HG02840 (cell line): ENCODE results near the gene CCDC70.

Source experiments
- ATAC-seq: cut with Tn5 transposase; IDR thresholded peaks from one replicate; pipeline ENCODE4 v1.9.1; 2021; ENCODE audit warnings: mild to moderate bottlenecking, moderate library complexity, moderate number of reproducible peaks; ENCODE audit not compliant: unreplicated experiment, low FRiP score

CCDC70 gene

DNA sequence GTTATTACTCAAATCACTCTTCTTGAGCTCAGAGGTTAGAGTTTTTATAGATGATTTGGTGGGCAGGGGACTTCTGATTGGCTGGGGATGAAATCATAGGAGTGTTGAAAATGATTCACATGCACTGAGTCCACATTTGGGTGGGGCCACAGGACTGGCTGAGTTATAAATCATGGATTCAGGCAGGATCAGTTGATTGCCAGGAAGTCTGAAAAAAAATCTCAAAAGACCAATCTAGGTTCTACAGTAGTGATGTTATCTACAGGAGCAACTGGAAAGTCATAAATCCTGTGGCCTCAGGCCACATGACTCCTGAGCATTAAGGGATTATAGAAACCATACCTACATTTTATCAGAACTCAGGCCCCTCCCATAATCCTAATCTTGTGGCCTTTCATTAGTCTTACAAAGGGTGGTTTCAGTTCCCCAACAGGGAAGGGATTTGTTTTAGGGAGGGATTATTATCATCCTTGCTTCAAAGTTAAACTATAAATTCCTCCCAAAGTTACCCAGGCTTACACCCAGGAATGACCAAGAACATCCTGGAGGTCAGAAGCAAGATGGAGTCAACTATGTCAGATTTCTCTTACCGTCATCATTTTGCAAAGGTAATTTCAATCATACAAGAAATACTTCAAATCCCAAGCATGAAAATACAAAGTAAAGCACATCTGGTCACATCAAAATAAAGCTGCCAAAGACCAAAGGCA lies 5.6 kb upstream of the CCDC70 start:
- no peak for ATAC-seq

DNA sequence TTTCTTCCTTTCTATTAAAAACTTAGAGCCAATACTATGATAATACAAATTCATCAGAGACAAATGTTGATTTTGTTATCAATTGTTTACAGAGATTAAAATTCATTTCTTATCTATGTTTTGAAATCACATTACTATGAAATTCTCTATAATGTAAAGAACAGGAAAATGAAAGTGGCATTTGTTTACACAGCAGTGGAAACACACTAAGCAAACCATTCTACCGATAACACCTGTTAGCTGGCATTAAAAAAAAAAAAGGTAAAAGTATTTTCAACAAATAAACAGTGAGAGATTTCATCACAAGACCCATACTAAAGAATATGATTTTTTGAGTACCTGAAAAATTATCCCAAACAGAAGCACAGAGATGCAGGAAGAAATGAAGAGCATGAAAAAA lies 4.8 kb upstream of the CCDC70 start:
- ATAC-seq, result no peak

DNA sequence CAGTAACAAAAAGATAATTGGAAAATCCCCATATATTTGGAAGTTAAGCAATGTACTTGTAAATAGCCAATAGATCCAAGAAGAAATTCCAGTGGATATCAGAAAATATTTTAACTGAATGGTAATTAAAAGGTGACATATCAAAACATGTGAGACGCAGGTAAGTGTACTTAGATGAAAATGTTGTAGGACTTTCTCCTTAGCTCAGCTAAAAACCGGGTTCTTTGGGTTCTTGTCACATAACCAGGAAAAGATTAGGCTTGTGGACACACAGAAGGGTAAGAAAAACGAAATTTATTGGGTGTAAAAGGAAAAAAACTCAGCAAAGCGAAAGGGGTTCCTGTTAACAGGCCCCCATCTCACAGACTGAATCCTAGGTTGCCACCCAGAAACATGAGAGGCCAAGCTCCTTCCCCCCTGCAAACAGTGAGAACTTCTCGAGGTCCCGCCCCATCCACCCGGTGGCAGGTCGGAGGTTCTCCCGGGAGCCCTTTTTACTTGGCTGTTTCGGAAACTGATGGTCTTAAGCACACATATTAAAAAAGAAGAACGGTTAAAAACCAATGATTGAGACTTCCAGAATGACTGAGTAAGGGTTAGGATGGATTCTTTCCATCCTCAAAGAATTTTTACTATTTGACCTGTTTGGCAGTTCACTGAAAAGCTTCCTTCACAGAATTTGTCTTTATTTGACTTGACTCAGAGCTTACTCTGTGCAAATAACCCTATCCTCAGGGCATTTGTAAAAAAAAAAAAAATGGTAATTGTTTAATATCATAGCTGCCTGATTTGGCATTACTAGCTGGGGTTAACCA lies 3.1 kb upstream of the CCDC70 start:
- no peak for ATAC-seq

DNA sequence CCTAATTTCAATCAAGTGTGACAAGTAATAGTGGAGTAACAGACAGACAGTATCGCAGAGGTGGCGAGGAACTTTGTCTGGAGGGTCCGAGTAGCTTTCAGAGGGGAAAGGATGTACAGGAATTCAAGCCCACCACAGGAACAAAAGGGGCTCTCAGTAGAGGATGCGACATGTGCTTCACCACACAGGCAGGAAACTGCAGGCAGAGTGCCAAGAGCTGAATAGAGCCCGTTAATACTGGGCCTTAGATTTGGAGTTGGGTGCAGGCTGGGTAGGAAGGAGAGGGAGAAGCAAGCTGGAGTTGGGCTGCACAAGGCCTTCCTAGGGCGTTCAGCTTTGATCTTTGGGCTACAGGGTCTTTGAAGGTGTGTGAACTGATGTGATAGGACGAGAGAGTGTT lies 1.2 kb downstream of the CCDC70 start:
- ATAC-seq, result no peak

DNA sequence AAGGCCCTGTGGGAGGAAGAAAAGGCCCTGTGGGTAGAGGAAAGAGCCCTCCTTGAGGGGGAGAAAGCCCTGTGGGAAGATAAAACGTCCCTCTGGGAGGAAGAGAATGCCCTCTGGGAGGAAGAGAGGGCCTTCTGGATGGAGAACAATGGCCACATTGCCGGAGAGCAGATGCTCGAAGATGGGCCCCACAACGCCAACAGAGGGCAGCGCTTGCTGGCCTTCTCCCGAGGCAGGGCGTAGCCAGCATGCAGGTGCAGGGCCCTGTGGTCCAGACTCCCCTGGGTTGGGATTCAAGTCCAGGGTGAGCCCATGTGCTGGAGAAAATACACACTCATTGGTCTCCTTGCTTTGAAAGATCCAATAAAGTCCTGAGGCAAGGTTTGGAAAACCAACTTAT lies 4.1 kb downstream of the CCDC70 start:
- ATAC-seq, result no peak

DNA sequence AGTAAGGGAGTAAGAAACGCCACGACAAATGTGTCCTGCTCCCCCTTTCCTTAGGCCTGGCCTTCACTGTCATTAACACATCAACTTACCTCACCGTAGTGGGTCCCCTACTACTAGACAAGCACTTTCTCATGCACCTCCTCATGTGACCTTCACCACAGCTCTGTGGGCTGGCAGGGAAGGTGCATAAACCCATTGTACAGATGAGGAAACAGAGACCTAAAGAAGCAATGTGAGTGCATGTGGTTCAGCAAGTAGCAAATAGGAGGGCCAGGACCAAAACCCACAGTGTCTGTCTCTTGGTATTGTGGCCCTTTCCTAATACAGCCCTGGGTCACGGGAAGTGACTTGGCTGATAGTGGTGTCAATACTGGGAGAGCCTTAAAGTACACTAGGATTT lies 5.3 kb downstream of the CCDC70 start:
- ATAC-seq, result no peak

DNA sequence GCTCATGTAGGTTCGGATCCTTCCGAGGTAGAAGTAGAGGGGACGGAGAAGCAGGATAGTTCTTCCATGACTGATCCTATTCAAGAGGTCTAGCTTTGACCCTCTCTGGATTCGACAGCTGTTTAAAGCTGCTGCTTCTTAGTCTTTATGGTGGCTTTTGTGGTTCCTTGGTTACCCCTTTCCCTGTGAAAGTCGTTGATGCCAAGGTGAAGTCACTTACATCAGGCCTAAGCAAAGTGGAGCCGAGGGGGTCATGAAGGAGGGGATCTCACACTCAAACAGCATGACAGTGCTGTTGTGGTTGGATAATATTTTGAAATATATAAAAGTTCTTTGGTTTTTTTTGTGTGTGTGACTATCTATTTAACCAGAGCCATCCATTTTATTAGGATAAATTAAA lies 8.1 kb downstream of the CCDC70 start:
- ATAC-seq, result no peak

DNA sequence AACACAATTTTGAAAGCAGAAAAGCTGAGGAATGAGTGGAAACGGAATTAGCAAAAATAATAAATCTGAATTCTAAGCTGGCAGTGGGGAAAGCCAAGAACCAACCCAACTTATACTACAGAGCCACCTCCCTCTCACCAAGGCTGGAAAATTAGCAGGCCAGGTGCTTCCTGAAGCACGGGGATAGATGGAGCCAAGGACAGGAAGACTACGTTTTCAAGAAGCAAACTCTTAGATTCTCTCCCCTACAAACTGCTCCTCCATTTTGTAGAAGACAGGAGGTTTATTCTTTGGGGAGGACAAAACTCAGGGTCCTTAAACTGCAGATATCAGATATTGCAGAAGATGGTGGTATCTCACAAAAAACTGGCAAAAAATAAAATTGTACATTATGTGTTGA lies 8.8 kb downstream of the CCDC70 start:
- no peak for ATAC-seq

DNA sequence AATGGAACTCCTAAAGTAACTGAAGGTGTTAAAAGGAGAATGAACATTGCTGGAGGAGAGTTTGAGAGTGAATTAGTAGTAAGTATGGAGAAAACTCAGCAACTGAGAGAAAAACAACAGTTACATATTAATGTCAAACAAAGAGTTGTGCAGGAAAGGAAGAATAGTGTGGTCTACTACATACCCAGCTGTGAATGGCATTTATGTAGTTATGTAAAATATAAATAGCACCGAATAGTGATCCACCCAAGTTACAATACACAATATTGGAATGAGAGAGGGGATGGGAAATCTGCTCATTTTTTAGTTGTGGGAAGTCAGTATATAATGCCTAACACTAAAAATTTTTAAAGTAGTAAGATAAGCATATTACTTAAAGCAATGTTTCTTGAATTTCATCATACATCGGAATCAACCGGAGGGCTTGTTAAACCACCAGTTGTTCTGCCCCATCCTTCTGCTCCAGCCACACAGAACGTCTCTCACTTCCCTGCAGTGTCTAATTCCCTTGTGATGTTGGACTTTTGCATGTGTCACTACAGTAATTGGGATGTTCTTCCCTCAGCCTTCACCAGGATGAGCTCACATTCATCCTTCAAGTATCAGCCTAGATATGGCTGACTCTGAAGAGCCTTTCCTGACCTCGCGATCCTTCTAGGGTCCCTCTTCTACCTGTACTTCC lies 11.5 kb downstream of the CCDC70 start:
- ATAC-seq, result no peak

DNA sequence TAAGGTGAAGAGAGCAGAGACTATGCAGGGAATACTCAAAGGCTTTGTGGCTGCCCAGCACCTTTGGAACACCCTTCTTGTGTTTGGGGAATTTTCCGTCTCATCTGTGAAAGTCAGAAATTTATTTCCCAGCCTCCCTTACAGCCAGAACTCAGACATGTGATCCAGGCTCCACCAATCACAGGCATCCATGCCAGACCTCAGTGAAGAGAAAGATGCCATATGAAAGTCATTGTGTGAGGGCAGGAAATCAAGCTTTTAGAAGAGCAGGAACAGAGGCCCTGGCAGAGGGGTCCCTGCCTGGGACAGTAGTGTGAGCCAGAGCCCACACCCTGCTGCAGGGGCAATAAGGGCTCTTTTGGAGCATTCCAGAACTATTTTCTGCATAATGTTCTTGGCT lies 12.1 kb downstream of the CCDC70 start:
- no peak for ATAC-seq

DNA sequence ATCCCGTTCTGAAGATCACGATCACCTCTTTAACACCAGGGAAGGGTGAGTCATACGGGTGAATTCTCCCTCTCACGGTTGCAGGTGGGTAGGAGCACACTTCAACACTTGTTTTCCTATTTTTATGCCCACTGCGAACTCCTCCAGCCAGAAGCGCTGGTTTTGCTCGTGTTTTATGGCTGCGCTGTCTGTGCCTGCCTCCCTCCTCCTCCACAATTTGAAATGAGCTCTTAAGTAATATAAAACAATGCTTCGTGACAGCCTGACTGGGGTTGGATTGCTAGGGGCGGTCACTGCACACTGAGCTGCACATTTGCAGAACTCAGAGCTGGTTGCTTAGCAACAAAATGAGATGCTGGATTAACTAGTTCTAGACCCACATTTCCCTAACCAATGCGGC lies 12.9 kb downstream of the CCDC70 start:
- ATAC-seq, result no peak

DNA sequence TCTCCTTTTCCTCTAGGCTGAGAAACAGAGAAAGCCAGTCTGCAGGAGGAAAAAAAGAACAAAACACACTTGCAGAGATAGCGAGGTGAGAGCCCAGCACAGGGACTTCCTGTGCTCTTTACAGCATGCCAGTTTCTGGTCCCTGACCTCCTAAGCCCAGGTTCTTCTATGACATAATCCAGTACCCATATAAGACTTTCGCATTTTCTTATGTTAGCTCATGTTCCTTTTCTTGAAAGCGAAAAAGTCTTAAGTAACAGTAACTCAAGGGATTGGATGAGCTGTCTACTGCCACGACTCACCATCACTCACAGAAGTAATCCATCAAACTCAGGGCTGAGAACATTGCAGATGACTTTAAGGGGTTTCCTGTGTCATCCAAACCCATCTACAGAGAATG lies 17.4 kb downstream of the CCDC70 start:
- ATAC-seq, result no peak

DNA sequence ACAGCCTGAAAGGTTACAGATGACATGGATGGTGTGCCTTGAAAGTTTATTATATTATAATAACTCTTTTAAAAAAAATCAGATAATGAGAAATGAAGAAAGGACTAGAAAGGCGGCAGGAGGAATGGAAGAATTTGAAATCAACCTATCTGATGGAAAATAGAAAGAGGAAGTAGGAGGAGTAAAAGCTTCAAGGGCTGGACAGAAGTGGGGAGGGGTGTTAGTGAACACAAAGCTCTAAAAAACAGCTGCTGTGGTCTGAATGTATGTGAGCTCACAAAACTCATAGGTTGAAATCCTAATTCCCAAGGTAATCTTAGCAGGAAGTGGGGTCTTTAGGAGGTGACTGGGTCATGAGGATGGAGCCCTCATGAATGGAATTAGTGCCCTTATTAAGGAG lies 19.5 kb downstream of the CCDC70 start:
- no peak for ATAC-seq

DNA sequence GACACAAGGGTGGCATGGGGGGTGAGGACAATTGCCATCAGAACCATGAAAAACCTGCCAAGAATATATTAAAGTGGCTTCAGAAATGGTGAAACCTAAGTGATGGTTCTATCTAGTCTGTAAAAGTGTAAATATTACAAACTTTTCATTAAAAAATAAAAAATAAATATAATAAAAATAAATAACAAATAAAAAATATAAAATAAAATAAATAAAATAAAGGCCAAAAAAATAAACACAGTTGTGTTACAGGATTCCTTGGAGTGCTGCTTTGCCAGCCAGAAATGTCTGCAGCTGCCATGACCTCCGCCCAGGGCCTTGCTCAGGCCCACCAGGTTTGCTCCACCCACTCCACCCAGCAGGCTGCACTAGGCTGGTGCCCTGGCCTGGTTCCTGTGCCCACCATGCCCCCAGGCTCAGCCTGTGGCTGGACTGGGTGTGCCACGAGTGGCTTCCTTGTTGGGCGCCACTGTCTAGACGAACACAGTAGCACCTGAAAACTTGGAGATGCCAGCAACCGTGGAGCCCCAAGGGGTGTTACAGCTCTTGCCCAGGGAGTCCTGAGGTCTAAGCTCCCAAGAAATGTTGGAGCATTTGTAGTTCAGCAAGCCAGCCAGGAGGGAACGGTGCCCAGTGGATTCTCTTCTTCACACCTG lies 20.9 kb downstream of the CCDC70 start:
- no peak for ATAC-seq

DNA sequence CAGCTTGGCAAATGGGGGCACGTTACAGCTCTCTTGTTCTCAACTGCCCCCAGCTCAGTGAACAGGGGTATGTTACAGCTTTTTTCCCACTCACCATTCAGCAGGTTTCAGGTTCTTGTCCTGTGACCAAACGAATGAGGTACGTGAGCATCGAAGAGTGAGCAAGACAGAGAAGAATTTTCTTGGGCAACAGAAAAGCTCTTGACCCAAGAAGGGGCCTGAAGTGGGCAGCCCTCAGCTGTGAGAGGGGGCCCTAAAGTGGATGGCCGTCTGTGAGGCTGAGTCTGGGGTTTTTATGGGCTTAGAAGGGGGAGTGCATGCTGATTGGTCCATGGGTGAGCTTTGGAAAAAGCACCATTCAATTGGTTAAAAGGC lies 21.4 kb downstream of the CCDC70 start:
- no peak for ATAC-seq

DNA sequence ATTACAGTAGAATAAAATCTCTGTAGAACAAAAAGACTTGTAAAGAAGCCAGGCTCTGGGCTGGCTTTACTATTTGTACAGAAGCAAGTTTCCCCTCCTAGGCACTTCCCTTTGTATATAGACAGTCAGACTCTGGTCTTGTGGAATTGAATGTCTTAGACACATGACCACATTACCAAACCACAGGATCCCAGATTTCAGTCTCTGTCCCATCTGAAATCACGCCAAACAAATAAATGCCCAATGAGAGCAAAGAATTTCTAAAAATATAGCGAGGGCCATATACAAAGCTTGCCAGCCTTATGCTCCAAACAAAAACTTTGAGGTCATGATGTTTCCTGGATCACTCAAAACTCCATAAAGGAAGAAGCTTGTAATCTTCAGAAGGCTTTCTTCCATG lies 23.9 kb downstream of the CCDC70 start:
- no peak for ATAC-seq

DNA sequence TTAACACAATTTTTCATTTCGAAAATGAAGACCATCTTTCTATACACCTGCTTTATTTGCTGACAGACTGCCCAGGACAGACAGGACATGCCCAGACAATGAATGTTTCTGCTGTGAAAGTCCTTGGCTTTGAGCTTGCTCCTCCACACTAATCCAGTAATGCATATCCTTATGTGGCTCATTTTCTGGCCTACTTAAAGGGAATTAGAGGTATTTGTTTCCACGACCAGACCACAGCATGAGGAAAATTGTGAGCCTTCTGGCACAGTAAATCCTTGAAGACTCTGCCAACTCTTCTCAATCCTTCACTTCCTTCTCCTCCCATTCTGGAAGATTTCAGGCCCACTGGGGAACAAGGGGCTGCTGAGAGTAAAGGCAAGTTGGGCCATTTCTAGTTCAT lies 25.7 kb downstream of the CCDC70 start:
- no peak for ATAC-seq

DNA sequence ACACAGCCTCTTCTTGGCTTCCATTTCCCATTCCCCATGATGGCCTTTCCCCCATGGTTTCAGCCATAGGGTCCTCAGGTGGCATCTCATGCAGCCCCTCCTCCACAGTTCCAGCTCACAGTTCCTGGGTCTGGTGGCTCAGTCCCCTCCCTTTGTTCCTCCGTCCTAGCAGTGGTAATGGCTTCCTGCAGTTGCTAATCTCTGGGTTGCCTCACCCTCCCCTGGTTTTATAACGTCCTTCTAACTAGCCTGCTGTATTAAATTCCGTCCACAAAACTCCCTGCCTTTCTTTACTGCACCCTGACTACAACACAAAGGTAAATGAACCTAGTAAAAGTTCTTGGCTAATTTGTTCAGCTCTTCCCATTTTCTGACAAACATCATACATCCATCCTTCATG lies 30.9 kb downstream of the CCDC70 start:
- no peak for ATAC-seq

DNA sequence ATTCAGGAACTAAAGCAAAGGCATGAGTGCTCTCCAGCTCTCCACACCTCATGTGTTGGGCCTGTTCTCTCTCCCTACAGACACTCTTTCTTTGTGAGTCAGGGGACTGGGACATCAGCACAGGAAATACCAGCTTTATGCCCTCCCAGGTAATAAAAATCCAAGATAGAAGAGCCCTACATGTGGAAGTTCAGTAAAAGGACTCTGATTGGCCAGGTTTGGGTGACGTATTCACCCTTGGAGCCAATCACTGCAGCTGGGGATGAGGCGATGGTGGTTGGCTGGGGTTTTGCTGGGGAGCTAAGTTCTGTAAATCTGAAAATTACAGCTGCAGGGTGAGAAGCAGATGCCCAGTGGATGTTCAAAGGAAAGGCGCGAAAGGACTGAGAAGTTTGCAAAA lies 32.5 kb downstream of the CCDC70 start:
- no peak for ATAC-seq

DNA sequence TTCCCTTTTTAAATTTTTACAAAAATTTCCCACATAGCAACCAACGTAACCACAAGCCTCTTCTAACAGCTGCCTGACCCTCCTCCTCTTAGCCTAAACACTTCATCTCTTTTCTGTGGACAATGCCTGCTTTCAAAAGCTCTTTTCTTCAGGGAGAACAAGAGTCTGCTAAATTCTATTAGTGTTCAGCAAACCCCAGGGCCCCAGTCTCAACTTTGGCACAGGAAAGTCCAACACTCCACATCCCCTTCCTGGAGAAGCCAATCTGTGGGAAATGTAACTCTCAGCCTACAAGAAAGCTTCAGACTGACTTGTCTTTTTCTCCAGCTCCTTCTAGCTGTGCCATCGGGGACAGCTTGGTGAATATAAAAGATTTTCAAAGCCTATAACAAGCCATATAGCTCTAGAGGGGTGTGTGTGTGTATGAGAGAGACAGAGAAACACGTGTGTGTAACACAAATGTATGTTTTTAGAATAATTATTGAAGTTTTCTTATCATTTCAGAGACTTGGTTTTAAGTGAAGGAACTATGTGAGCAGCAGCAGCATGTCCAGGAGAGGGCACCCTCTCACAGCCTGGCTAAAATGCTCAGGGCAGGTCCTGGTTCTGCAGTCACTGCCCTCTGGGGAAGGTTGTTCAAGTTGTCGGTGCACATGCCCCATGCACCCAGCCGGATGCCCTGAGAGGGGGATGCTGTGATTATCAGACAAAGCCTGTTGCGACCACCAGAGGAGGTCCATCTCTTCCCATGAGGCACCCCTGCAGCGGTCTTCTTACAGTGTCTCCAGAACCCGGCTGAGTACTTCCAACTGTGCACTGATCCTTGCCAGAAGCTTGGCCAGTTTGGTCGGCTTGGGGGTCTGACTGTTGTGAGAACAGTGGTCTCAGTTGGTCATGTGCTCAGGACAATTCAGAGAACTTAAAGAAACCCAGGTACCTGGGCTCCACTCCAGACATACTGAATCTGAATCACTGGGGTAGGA lies 34.4 kb downstream of the CCDC70 start:
- ATAC-seq, result no peak
